Activated CD8-positive, alpha-beta memory T cell treated with anti-CD3 and anti-CD28 coated beads, Interleukin-2, amount 50 U/mL, for 24 hours (primary cell): ENCODE data around the gene AP4S1.
"Not testable (repeated sequence)": the region's sequence is repeated elsewhere in the genome, so short reads cannot be mapped to it uniquely, and the experiment has no call there.

Source experiments
- DNase-seq: peaks from one replicate; pipeline ENCODE4 v3.0.0-alpha.2; 2020; ENCODE audit errors: extremely low read depth

Gene AP4S1, protein sequence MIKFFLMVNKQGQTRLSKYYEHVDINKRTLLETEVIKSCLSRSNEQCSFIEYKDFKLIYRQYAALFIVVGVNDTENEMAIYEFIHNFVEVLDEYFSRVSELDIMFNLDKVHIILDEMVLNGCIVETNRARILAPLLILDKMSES

GRCh38 chr14:31025367-31026076, at the start of gene AP4S1:
TSS of gene AP4S1 (plus strand) at chr14:31025649. CDS start at chr14:31066197, 40,548 bp downstream.
- peak; percentile 7 for DNase-seq

GRCh38 chr14:30977752-30978151, 47.7 kb upstream of the AP4S1 start:
- no peak for DNase-seq

- DNase-seq, result not testable (repeated sequence)
Measured at GRCh38 chr14:30980106-30980704, 45.2 kb upstream of the AP4S1 start.

GRCh38 chr14:30980980-30981379, 44.5 kb upstream of the AP4S1 start:
- DNase-seq, result no peak

DNA sequence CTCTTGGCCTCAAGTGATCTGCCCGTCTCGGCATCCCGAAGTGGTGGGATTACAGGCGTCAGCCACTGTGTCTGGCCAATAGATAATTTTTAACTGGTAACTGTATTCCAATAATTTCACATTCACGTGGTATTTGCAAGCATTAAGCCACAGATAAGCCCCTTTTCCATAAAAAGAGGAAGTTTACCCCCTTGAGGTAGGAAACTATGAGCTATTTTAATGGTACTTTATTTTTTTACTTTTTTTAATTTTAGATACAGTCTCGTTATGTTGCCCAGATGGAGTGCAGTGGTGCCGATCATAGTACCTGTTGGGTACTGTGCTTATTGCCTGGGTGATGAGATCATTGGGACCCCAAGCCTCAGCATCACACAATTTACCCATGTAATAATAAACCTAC, 42.9 kb upstream of the AP4S1 start:
- DNase-seq, result no peak

- no peak for DNase-seq
Measured at GRCh38 chr14:30983858-30984257, 41.6 kb upstream of the AP4S1 start.

- no peak for DNase-seq
Measured at GRCh38 chr14:30985796-30986195, 39.7 kb upstream of the AP4S1 start.

DNA sequence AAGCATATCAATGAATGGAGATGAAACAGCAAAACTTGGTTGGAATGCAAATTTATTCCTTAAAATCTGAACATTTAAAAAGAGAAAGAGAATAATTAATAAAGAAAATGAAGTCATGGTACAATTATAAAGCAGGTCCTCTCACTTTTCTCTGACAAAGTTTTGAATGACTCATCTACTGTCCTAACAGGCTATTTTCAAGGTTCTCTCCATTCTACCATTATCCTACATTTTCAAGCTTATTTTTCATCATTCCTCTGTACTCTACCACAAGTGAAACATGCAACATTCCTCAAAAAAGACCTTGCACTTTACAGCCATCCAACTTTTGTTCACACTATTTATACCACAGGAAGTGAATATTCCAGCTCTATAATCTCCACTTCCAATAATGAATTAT, 36.9 kb upstream of the AP4S1 start:
- DNase-seq, result no peak

DNA sequence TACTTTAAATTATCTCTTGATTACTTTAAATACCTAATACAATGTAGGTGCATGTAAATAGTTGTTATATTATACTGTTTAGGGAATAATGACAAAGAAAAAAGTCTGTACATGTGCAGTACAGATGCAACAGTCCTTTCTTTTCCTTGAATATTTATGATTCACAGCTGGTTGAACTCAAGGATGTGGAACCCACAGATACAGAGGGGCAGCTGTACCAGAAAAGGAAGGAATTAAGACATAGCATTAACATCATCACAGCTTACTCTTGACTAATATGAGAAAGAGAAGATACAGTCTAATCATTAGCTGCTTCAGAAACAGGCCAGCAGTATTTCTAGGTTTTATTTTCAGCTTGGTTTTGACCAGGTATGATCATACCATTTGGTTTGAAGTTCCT, 34.7 kb upstream of the AP4S1 start:
- no peak for DNase-seq

DNA sequence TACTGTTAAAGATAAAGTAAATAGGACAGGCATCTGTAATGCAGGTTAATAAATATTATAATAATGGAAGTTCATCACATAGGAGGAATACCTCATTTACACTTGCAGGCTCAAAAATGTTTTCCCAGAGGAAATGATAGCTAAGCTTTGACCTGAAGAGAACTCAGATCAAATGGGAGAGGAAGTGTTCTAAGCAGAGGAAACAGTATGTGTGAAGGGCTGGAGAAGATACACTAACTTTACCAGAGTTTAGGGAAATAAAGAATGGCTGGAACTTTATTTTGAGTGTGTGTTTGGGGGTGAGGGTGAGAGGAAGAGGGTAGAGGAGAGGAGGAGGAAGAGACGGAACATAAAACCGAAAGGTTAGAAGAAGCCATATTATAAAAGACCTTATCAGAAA, 34.0 kb upstream of the AP4S1 start:
- no peak for DNase-seq

- DNase-seq, result no peak
Measured at GRCh38 chr14:30993071-30993470, 32.4 kb upstream of the AP4S1 start.

- DNase-seq, result no peak
Measured at GRCh38 chr14:30994681-30995620, 30.5 kb upstream of the AP4S1 start.

GRCh38 chr14:30995689-30996088, 29.8 kb upstream of the AP4S1 start:
- no peak for DNase-seq

DNA sequence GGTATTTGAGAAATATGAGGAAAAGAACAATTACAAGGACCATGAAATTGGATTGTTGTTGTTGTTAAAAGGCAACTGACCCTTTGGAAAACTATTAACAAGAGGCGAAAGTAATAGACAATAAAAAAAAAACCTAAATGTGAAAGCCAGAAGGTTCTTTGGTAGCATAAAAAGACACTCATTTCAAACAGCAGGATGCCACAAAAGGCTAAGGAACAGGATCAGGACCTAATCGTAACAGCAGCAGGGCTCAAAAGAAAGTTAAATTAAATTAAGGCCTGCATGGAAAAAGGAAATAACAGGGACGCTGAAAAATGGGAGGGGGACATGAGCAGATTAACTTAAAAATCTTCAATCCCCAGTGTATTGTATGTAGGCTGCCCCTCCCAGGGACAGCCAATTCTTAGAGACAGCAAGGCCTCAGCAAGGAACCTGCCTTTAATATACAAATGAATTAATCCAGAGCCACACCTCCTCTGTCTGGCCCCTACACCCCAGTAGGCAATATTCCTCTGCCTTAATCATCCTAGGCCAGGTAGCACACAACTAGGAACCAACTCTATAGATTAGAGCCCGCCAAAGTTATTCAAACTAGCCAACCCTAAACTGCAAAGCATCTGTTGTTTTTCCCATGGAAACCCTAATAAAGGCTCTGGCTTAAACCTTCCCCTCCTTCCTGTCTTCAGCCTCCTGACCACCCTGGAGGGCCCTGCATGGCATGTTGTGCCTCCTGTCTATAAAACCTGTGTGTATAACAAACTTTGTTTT, 28.4 kb upstream of the AP4S1 start:
- no peak for DNase-seq

- no peak for DNase-seq
Measured at GRCh38 chr14:30998100-30998706, 27.2 kb upstream of the AP4S1 start.

DNA sequence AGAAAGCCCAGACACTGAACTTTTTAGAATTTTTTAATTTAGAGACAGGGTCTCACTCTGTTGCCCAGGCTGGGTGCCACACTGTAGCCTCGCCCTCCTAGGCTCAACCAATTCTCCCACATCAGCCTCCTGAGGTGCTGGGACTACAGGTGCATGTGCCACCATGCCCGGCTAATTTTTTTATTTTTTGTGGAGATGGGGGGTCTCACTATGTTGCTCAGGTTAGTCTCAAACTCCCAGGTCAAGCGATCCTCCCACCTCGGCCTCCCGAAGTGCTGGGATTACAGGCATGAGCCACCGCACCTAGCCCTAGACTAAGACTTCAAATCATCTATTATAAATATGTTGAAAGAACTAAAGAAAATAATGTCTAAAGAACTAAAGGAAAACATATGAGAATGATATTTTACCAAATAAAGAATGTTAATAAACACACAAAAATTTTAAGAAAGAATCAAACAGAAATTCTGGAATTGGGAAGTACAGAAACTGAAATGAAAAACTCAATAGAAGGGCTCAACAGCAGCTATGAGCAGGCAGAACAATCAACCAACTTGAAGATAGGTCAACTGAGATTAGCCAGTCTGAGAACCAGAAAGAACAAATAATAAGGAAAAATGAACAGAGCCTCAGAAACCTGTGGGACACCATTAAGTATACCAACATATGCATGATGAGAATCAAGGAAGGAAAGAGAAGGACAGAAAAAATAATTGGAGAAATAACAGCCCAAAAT, 26.2 kb upstream of the AP4S1 start:
- no peak for DNase-seq

DNA sequence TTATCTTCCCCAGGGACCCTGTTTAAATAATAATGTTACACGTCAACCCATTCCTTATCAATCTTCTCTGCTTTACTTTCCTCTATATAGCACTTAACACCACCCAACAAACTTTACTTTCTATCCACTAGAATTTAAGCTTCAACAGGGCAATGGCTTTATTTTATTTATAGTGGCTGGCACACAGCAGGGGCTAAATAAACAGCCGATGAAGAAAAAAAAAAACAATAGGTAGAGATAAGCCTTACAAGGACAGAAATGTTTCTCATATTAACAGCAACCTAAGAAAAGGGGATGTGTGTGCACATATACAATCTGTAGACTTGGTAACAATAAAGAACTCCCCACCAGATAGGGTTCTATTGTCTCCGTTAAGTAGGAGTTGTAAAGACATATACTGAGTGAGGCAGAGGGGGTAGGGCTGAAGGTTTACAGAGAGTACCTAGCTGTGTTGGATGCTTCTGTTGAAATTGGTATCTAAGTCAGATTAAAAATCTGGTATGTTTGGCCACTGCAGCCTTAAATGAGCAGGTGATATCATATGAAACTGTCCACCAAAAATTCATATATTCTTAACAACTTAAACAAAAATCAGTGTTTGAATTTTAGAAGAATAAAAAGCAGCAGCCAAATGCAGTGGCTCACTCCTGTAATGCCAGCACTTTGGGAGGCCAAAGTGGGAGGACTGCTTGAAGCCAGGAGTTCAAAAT, 24.7 kb upstream of the AP4S1 start:
- no peak for DNase-seq

GRCh38 chr14:31001339-31001658, 24.1 kb upstream of the AP4S1 start:
- no peak for DNase-seq

GRCh38 chr14:31003284-31003683, 22.2 kb upstream of the AP4S1 start:
- no peak for DNase-seq

GRCh38 chr14:31004007-31004406, 21.4 kb upstream of the AP4S1 start:
- not testable (repeated sequence) for DNase-seq
